H7 (cell line): ENCODE data around the gene GIGYF1. TPM values are rescaled to one million over a fixed set of nuclear protein-coding genes. Genes with fewer than 3 reads are reported as not detected.

Experiments
- total RNA-seq: library from RNA; depleted of rRNA; stranded (reverse); fragments of >200 nt; shearing (Covaris generic); gene quantifications from 2 replicates; pipeline ENCODE4 v1.2.3, GENCODE V29; 2014; rRNA removed

Gene GIGYF1
- total RNA-seq, 1 experiment from 2014 or later: 48.2 TPM

Other genes starting within 250 kb of the GIGYF1 start
- 0.11 and 1.1 TPM in 2 replicates for gene SPACDR, start 230.0 kb downstream of the GIGYF1 start, total RNA-seq
- 31.5 and 35.8 TPM in 2 replicates for gene TSC22D4, start 215.0 kb downstream of the GIGYF1 start, total RNA-seq
- gene NYAP1, start 210.3 kb downstream of the GIGYF1 start, total RNA-seq: 4.0 and 5.5 TPM in 2 replicates
- gene AGFG2, start 155.0 kb downstream of the GIGYF1 start, total RNA-seq: 4.9 and 5.6 TPM in 2 replicates
- 1.3 and 2.4 TPM in 2 replicates for gene SAP25, start 120.3 kb downstream of the GIGYF1 start, total RNA-seq
- gene LRCH4, start 108.1 kb downstream of the GIGYF1 start, total RNA-seq: 24.2 and 25.1 TPM in 2 replicates
- gene FBXO24, start 107.9 kb downstream of the GIGYF1 start, total RNA-seq: 0.94 and 1.7 TPM in 2 replicates
- gene PCOLCE, start 91.9 kb downstream of the GIGYF1 start, total RNA-seq: 22.5 and 24.1 TPM in 2 replicates
- 18.6 and 21.8 TPM in 2 replicates for gene MOSPD3, start 81.7 kb downstream of the GIGYF1 start, total RNA-seq
- gene TFR2, start 52.7 kb downstream of the GIGYF1 start, total RNA-seq: 2.0 and 4.4 TPM in 2 replicates
- 0.30 and 0.90 TPM in 2 replicates for gene ACTL6B, start 37.8 kb downstream of the GIGYF1 start, total RNA-seq
- 108 and 122 TPM in 2 replicates for gene GNB2, start 20.5 kb downstream of the GIGYF1 start, total RNA-seq
- 95.0 and 128 TPM in 2 replicates for gene POP7, start 11.9 kb upstream of the GIGYF1 start, total RNA-seq
- 0.15 TPM in 1 of 2 replicates, not detected in the other for gene EPO, start 26.2 kb upstream of the GIGYF1 start, total RNA-seq
- gene ZAN, start 39.3 kb upstream of the GIGYF1 start, total RNA-seq: 0.03 TPM in 1 of 2 replicates, not detected in the other
- 141 and 143 TPM in 2 replicates for gene EPHB4, start 133.3 kb upstream of the GIGYF1 start, total RNA-seq
- gene SLC12A9, start 158.5 kb upstream of the GIGYF1 start, total RNA-seq: 21.9 and 27.9 TPM in 2 replicates
- gene TRIP6, start 173.1 kb upstream of the GIGYF1 start, total RNA-seq: 95.7 and 118 TPM in 2 replicates
- 82.8 and 101 TPM in 2 replicates for gene SRRT, start 180.9 kb upstream of the GIGYF1 start, total RNA-seq
- gene UFSP1, start 195.5 kb upstream of the GIGYF1 start, total RNA-seq: 7.7 and 12.2 TPM in 2 replicates
- 17.3 and 19.2 TPM in 2 replicates for gene ACHE, start 201.6 kb upstream of the GIGYF1 start, total RNA-seq